H9 (cell line): ENCODE measurements around the gene TERT. TPM values are rescaled to one million over a fixed set of nuclear protein-coding genes. Genes with fewer than 3 reads are reported as not detected.

ENCODE experiments used
- DNase-seq: peaks from one replicate; pipeline ENCODE4 v3.0.0-alpha.2; 2017
- H2AFZ ChIP-seq: one replicate; pipeline ENCODE4 v1.6.1; 2013; ENCODE audit warnings: mild to moderate bottlenecking, low read length, control low read depth, moderate library complexity
- H2AK5ac ChIP-seq: 2 replicates; pipeline ENCODE4 v1.6.1; 2013; ENCODE audit warnings: low read length, control low read depth, mixed read lengths; ENCODE audit not compliant: insufficient read length
- H2BK120ac ChIP-seq: one replicate; pipeline ENCODE4 v1.6.1; 2013; ENCODE audit warnings: low read depth, mild to moderate bottlenecking, low read length, control low read depth, inconsistent platforms; ENCODE audit not compliant: poor library complexity, severe bottlenecking
- H2BK12ac ChIP-seq: 2 replicates; pipeline ENCODE4 v1.6.1; 2013; ENCODE audit warnings: low read length, control low read depth, mixed read lengths, low read depth; ENCODE audit not compliant: insufficient read length
- H2BK15ac ChIP-seq: 2 replicates; pipeline ENCODE4 v1.6.1; 2013; ENCODE audit warnings: low read depth, low read length, control low read depth
- H2BK20ac ChIP-seq: one replicate; pipeline ENCODE4 v1.6.1; 2013; ENCODE audit warnings: low read depth, mild to moderate bottlenecking, low read length, control low read depth, inconsistent platforms; ENCODE audit not compliant: poor library complexity, severe bottlenecking
- H2BK5ac ChIP-seq: 2 replicates; pipeline ENCODE4 v1.6.1; 2013; ENCODE audit warnings: low read length, control low read depth, mixed read lengths; ENCODE audit not compliant: insufficient read length
- H3K14ac ChIP-seq: 2 replicates; pipeline ENCODE4 v1.6.1; 2013; ENCODE audit warnings: low read length, control low read depth; ENCODE audit not compliant: insufficient read depth
- H3K18ac ChIP-seq: 2 replicates; pipeline ENCODE4 v1.6.1; 2013; ENCODE audit warnings: low read depth, mild to moderate bottlenecking, mixed read lengths, low read length, control low read depth; ENCODE audit not compliant: insufficient read length
- H3K23ac ChIP-seq: 2 replicates; pipeline ENCODE4 v1.6.1; 2013; ENCODE audit warnings: low read length, control low read depth, mixed read lengths, low read depth; ENCODE audit not compliant: insufficient read length
- H3K23me2 ChIP-seq: 2 replicates; pipeline ENCODE4 v1.6.1; 2013; ENCODE audit warnings: low read depth, mild to moderate bottlenecking, mixed read lengths, low read length, control low read depth; ENCODE audit not compliant: insufficient read length, poor library complexity, severe bottlenecking
- H3K27ac ChIP-seq: 2 replicates; pipeline ENCODE4 v1.5.1; 2013; ENCODE audit warnings: low read length, control low read depth, mixed read lengths, low read depth; ENCODE audit not compliant: insufficient read length
- H3K27me3 ChIP-seq: 2 replicates; pipeline ENCODE4 v1.6.1; 2013; ENCODE audit warnings: low read length, control low read depth, inconsistent platforms; ENCODE audit not compliant: insufficient read depth
- H3K4ac ChIP-seq: 2 replicates; pipeline ENCODE4 v1.6.1; 2013; ENCODE audit warnings: low read depth, mild to moderate bottlenecking, control low read depth, inconsistent platforms, low read length, moderate library complexity
- H3K4me1 ChIP-seq: 2 replicates; pipeline ENCODE4 v1.6.1; 2013; ENCODE audit warnings: low read length, control low read depth, inconsistent platforms; ENCODE audit not compliant: insufficient read depth
- H3K4me2 ChIP-seq: 2 replicates; pipeline ENCODE4 v1.6.1; 2013; ENCODE audit warnings: low read length, control low read depth, mixed read lengths; ENCODE audit not compliant: insufficient read length, insufficient read depth
- H3K56ac ChIP-seq: 2 replicates; pipeline ENCODE4 v1.6.1; 2013; ENCODE audit warnings: low read depth, mild to moderate bottlenecking, mixed read lengths, low read length, control low read depth; ENCODE audit not compliant: insufficient read length
- H3K79me1 ChIP-seq: 2 replicates; pipeline ENCODE4 v1.6.1; 2013; ENCODE audit warnings: low read depth, mild to moderate bottlenecking, moderate library complexity, low read length, control low read depth, inconsistent platforms; ENCODE audit not compliant: insufficient read depth, poor library complexity, severe bottlenecking
- H3K79me2 ChIP-seq: 2 replicates; pipeline ENCODE4 v1.6.1; 2013; ENCODE audit warnings: low read length, control low read depth, inconsistent platforms; ENCODE audit not compliant: insufficient read depth
- H3K9ac ChIP-seq: 2 replicates; pipeline ENCODE4 v1.6.1; 2013; ENCODE audit warnings: low read length, control low read depth, mixed read lengths; ENCODE audit not compliant: insufficient read length; ENCODE audit errors: extremely low read depth
- H3K9me3 ChIP-seq: one replicate; pipeline ENCODE4 v1.6.1; 2013; ENCODE audit warnings: low read depth, low read length, inconsistent platforms; ENCODE audit not compliant: control insufficient read depth
- H3T11ph ChIP-seq: one replicate; pipeline ENCODE4 v1.6.1; 2013; ENCODE audit warnings: mild to moderate bottlenecking, low read length, control low read depth, inconsistent platforms
- H4K20me1 ChIP-seq: one replicate; pipeline ENCODE4 v1.6.1; 2013; ENCODE audit not compliant: control insufficient read depth, insufficient read length, insufficient read depth
- H4K5ac ChIP-seq: 2 replicates; pipeline ENCODE4 v1.6.1; 2013; ENCODE audit warnings: low read depth, mild to moderate bottlenecking, mixed read lengths, low read length, control low read depth; ENCODE audit not compliant: insufficient read length
- H4K8ac ChIP-seq: replicated peaks from 2 replicates; pipeline ENCODE4 v1.6.1; 2013; ENCODE audit warnings: low read length, control low read depth, mixed read lengths, low read depth; ENCODE audit not compliant: insufficient read length
- H4K91ac ChIP-seq: 2 replicates; pipeline ENCODE4 v1.6.1; 2013; ENCODE audit warnings: low read depth, mild to moderate bottlenecking, moderate library complexity, mixed read lengths, low read length, control low read depth; ENCODE audit not compliant: insufficient read length
- H3K27ac Mint-ChIP-seq, 3 experiments: 2 replicates in 2 of 3; 3 replicates in 1 of 3; pipeline ENCODE4 v1.8.0; 2020 to 2021; ENCODE audit warnings: mixed read lengths in 3 of 3, mild to moderate bottlenecking in 1 of 3, moderate library complexity in 1 of 3
- H3K27me3 Mint-ChIP-seq: 2 replicates; pipeline ENCODE4 v1.8.0; 2021; ENCODE audit warnings: low read depth, mild to moderate bottlenecking, moderate library complexity, mixed read lengths
- H3K36me3 Mint-ChIP-seq, 3 experiments: 2 replicates in 2 of 3; 3 replicates in 1 of 3; pipeline ENCODE4 v1.8.0; 2020 to 2021; ENCODE audit warnings: low read depth in 3 of 3, mixed read lengths in 3 of 3; ENCODE audit not compliant: insufficient read depth in 1 of 3
- H3K4me1 Mint-ChIP-seq, 2 experiments: 2 replicates each; pipeline ENCODE4 v1.8.0; 2020; ENCODE audit warnings: mixed read lengths in 2 of 2
- H3K4me3 Mint-ChIP-seq, 2 experiments: 2 replicates in 1 of 2; 3 replicates in 1 of 2; pipeline ENCODE4 v1.8.0; 2020 to 2021; ENCODE audit warnings: mild to moderate bottlenecking in 2 of 2, mixed read lengths in 2 of 2, moderate library complexity in 1 of 2
- H3K9me3 Mint-ChIP-seq, 2 experiments: 2 replicates in 1 of 2; 3 replicates in 1 of 2; pipeline ENCODE4 v1.8.0; 2020; ENCODE audit warnings: mild to moderate bottlenecking in 2 of 2, mixed read lengths in 2 of 2, moderate library complexity in 1 of 2
- CTCF ChIP-seq: fragments of 200-600 bp; sonication (generic); conservative IDR thresholded peaks from 3 replicates; pipeline ENCODE4 v1.8.0; 2021; ENCODE audit warnings: antibody characterized with exemption, mild to moderate bottlenecking
- WGBS: extraction: QIAGEN DNeasy Blood & Tissue Kit; methylation state at CpG from one replicate; pipeline ENCODE4 v1.1.7; 2013; ENCODE audit warnings: missing lambda C conversion rate, low lambda C conversion rate, mixed read lengths; ENCODE audit not compliant: insufficient read length; ENCODE audit errors: extremely low coverage; 5-methylcytosine and 5-hydroxymethylcytosine counted together
- total RNA-seq: library from RNA; stranded (reverse); gene quantifications from 2 replicates; pipeline ENCODE4 v1.2.1, GENCODE V29; 2021

The TERT gene
- total RNA-seq, 1 experiment from 2014 or later, result 15.5 TPM

- Mint-ChIP-seq H3K27ac (no peak overlapping the region; a peak in 1 of 7 replicates), H3K4me1 (peaks cover 3 to 5% of the 10 kb centered on the region in 2 experiments; a peak in 2 of 4 replicates), H3K36me3 (no peaks in the 10 kb centered on the region; a peak in 1 of 7 replicates), H3K9me3 (peaks cover 0 to 8% of the 10 kb centered on the region in 2 experiments; a peak in 2 of 5 replicates), H3K4me3 (no peak overlapping the region), H3K27me3 (peaks cover 5% of the 10 kb centered on the region)
- H3K79me2 ChIP-seq, result no peaks in the 10 kb centered on the region
- H2AFZ ChIP-seq, result no peak overlapping the region
- no peak overlapping the region for H2BK12ac ChIP-seq
- no peak overlapping the region for H2BK20ac ChIP-seq
- H2BK120ac ChIP-seq, result no peak overlapping the region
- no peak overlapping the region for H2AK5ac ChIP-seq
- H3K56ac ChIP-seq, result no peak overlapping the region
- no peak overlapping the region for H2BK15ac ChIP-seq
- H4K8ac ChIP-seq, result no peak overlapping the region
- no peak overlapping the region for H3K27ac ChIP-seq
- no peaks in the 10 kb centered on the region for H3K79me1 ChIP-seq
- no peak overlapping the region for H3T11ph ChIP-seq
- DNase-seq, result no peak
- H3K23ac ChIP-seq, result no peak overlapping the region
- H3K18ac ChIP-seq, result no peak overlapping the region
- H4K20me1 ChIP-seq, result no peaks in the 10 kb centered on the region
- no peak for TF ChIP-seq CTCF
- no peaks in the 10 kb centered on the region for H3K9me3 ChIP-seq
- no CpG with 5 or more reads among the region's 27 CpGs for WGBS
- H4K5ac ChIP-seq, result no peak overlapping the region
- H3K14ac ChIP-seq, result no peak overlapping the region
- H3K27me3 ChIP-seq, result no peaks in the 10 kb centered on the region
- no peak overlapping the region for H3K9ac ChIP-seq
- H3K4me2 ChIP-seq, result no peak overlapping the region
- no peak overlapping the region for H4K91ac ChIP-seq
- no peaks in the 10 kb centered on the region for H3K23me2 ChIP-seq
- H2BK5ac ChIP-seq, result no peak overlapping the region
- H3K4ac ChIP-seq, result no peak overlapping the region
- no peaks in the 10 kb centered on the region for H3K4me1 ChIP-seq
Measured at GRCh38 chr5:1222621-1223277, 72.1 kb downstream of the TERT start.
